HG03571 (cell line): ENCODE data around the gene RNF20.
"Not testable (repeated sequence)": the region's sequence is repeated elsewhere in the genome, so short reads cannot be mapped to it uniquely, and the experiment has no call there.

Experiments used
- ATAC-seq: cut with Tn5 transposase; IDR thresholded peaks from one replicate; pipeline ENCODE4 v1.9.1; 2021; ENCODE audit not compliant: unreplicated experiment

RNF20 gene

GRCh38 chr9:101587332-101588043 lies 53.8 kb downstream of the RNF20 start:
- no peak for ATAC-seq

DNA sequence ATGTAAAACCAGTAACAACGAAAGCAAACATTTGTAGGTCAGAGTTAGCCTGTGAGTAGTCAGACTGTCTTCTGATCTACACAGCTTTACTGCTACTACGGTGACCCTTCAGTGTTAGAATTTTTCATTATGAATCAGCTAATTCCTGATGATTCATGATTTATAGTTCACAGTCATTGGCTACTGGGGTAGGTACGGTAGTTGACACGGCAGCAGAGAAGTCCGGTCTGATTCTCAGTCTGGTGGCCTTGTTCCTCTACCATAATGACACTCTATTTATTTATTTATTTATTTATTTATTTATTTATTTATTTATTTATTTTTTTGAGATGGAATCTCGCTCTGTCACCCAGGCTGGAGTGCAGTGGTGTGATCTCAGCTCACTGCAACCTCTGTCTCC lies 56.4 kb downstream of the RNF20 start:
- not testable (repeated sequence) for ATAC-seq

- no peak for ATAC-seq
These were observed 57.2 kb downstream of the RNF20 start for GRCh38 chr9:101590901-101591300.

DNA sequence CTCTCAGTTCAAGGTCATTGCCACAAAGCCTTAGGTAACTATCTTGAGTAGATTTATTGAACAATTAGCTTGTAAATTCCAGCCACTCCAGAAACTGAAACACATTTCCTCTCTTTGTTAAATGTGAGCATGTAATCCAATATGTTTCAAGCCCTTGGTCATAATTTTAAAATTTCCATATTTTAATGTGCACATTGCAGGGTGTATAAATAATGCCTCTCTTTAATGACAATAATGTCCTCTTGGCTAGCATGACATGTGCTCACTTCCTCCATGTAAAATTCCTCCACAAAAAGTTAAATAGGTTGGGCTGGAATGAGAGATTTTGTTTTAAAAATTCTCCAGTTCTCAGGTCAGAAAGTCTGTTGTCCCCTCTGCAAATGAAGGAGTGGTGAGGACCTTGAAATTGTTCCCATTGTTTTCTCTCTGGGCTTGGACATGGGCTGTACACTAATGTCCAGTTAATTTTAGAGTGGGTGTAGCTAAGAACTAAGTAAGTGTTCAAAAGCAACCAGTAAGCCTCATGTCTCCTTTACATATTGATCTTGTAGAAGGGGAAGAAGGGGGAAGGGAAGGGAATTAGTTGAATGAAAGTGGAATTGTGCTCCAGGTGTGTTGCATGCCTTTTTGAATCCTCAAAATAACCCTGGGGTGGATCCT lies 58.3 kb downstream of the RNF20 start:
- no peak for ATAC-seq

DNA sequence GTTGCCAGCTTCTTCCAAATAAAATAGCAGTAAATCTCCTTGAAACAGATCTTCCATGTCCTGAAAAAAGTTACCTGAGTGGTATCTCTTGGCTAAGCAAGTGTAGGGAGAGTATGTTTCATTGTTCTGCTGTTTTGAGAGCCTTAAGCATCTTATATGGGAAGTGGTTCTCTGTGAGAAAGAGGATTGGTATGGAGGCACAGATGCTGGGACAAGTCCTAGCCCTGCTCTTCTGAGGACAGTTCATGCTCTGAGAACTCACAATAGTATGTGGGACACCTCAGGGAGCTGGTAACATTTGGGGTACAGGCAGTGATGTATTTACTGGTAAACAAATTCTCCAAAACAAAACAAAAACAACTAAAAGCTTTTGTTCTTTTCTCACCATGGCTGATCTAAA lies 59.1 kb downstream of the RNF20 start:
- no peak for ATAC-seq

- no peak for ATAC-seq
These were observed 59.7 kb downstream of the RNF20 start for GRCh38 chr9:101593345-101593744.

GRCh38 chr9:101594796-101595195 lies 61.1 kb downstream of the RNF20 start, which contains the start of gene PPP3R2:
Gene PPP3R2, minus strand, starts transcription at chr9:101594969. Its CDS starts 48 bp downstream, at chr9:101594921.
- no peak for ATAC-seq

- peak; percentile 57 for ATAC-seq
These were observed 68.5 kb downstream of the RNF20 start for GRCh38 chr9:101601904-101602765.

DNA sequence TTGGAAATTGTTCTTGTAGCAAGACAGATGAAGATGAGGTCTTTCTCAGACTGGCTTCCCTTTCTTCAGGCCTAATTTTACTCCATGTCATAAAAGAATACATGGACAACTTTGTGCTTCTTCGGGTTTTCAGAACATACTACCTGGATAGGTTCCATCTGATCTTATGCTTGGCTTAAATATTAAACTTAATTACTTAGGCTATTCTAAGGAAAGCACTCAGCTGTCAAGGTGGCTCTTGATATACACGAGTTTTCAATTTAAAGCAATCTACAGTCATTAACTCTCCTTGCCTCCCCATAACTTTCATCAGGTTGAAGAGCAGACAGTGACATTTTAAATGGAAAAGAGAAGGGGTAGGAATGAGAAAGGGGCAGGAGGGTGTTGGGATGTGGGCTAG lies 70.6 kb downstream of the RNF20 start:
- no peak for ATAC-seq

DNA sequence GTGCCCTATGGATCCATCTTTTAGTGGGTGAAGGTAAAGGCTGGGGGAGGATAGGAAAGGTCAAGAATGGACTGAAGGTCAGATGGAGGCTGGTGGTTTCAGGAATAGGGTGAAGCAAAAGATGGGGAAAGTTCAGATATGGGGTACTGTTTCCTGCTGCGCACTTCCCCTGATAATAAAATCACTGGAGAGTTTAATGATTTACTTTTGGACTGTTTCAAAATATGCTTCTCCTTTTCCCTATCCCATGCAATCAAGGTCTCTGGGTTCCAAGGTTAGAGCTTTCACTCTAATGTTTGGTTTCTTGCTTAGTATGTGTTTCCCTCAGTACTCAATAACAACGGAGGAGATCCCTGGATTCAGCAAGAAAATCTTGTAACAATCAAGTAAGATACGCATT lies 71.9 kb downstream of the RNF20 start:
- ATAC-seq: no peak
